NCI-H82 treated with DMSO at 0.1 percent for 48 hours (cell line): ENCODE data around the gene VPS51.

Experiments used
- DNase-seq: peaks from one replicate; lab custom pipeline; 2025; ENCODE audit not compliant: unreplicated experiment; lab: John Stamatoyannopoulos, UW

The VPS51 gene

GRCh38 chr11:65104628-65105027 lies 8.6 kb downstream of the VPS51 start:
- DNase-seq: no peak

GRCh38 chr11:65107078-65107477 lies 11.1 kb downstream of the VPS51 start:
- no peak for DNase-seq

DNA sequence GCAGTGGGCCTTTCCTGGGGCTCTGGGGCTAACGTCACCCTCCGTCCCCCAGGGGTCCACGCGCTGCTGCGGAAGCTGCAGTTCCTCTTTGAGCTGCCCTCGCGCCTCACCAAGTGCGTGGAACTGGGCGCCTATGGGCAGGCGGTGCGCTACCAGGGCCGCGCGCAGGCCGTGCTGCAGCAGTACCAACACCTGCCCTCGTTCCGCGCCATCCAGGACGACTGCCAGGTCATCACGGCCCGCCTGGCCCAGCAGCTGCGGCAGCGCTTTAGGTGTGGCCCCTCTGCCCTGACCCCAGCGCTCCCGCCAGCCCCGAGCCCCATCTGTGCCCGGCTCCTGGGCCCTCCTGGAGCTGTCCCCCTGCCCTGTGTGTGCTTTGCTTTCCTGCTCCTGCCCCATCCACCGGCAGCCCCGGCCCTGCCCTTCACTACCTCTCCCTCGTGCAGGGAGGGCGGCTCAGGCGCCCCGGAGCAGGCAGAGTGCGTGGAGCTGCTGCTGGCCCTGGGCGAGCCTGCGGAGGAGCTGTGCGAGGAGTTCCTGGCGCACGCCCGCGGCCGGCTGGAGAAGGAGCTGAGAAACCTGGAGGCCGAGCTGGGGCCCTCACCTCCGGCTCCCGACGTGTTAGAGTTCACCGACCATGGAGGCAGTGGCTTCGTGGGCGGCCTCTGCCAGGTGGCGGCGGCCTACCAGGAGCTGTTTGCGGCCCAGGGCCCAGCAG lies 11.9 kb downstream of the VPS51 start:
- no peak for DNase-seq

DNA sequence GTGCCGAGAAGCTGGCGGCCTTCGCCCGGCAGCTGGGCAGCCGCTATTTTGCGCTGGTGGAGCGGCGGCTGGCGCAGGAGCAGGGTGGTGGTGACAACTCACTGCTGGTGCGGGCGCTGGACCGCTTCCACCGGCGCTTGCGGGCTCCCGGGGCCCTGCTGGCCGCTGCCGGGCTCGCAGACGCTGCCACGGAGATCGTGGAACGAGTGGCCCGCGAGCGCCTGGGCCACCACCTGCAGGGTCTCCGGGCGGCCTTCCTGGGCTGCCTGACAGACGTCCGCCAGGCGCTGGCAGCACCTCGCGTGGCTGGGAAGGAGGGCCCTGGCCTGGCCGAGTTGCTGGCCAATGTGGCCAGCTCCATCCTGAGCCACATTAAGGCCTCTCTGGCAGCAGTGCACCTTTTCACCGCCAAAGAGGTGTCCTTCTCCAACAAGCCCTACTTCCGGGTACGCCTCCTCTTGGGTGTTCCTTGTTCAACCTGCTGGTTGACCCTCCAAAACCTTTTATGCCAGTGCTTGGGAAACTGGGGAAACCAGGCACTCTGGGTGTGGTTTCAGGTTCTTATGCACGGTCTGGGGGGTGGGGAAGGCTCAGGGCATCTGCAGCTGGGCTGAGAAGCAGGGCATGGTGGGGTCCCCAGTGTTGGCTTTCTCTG lies 12.6 kb downstream of the VPS51 start:
- no peak for DNase-seq

- no peak for DNase-seq
Measured at GRCh38 chr11:65109231-65110198, 13.5 kb downstream of the VPS51 start.

GRCh38 chr11:65110354-65110861 lies 14.4 kb downstream of the VPS51 start:
- DNase-seq: peak; percentile 46

GRCh38 chr11:65111159-65111743 lies 15.2 kb downstream of the VPS51 start:
- no peak for DNase-seq

DNA sequence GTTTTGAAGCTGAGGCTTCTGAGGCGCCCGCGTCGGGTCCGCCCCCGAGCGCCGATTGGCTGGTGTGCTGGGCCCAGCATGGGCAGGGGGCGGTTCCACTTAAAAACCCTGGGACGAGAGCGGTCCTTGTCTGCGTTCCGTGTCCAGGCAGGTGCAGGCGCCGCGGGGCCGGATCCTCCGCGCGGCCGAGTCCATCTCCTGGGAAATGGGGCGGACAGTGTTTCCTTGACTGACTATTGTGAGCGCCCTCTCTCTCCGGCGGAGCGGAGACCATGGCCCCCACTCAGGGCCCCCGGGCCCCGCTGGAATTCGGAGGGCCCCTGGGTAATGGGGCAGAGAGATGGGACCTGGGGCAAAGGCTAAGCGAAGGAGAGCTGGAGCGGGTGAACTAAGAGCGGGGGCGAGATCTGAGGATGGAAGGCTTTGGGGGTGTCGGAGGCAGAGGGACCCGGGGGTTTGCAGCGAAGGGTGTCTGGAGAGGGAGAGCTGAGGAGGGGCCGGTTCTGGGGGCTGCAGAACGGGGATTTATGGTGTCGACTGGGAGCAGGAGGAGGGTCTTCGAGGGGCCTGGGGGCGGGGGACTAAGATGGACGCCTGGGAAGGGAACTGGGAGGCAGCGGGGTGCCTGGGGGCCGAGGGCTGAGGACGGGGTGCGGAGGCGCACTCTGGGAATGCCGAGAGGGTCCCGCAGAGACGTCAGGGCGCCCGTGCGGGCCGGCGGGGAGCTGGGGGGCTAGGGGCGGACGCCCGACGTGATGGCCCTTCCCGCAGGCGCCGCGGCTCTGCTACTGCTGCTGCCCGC lies 15.9 kb downstream of the VPS51 start, which contains the start of gene TM7SF2:
TM7SF2 (plus strand) TSS at position 129 of the 802 bp plus-strand sequence; CDS start at position 273, 144 bp downstream.
- peak; percentile 72 for DNase-seq

- DNase-seq: peak; percentile 23
Measured at GRCh38 chr11:65112546-65113360, 16.7 kb downstream of the VPS51 start.

- no peak for DNase-seq
Measured at GRCh38 chr11:65113361-65113756, 17.3 kb downstream of the VPS51 start.

DNA sequence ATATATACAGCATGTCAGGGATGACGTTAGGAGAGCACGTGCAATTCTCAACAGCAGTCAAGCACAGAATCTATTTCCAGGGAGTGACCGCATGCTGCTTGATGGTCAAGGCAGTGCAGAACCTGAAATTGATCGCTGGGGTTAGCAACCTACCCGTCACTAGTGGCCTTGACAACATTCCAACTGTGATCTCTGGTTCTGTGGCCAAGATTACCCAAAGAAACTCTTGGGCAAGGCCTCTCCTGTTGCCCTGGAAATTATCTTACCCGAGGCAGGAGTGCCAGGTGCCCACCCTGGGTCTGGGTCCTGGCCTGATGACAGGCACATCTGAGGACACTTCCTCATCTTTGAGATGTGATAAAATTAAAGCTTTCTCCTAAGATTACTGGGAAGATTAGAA lies 17.8 kb downstream of the VPS51 start:
- DNase-seq: no peak

- DNase-seq: no peak
Measured at GRCh38 chr11:65114538-65115171, 18.6 kb downstream of the VPS51 start.

DNA sequence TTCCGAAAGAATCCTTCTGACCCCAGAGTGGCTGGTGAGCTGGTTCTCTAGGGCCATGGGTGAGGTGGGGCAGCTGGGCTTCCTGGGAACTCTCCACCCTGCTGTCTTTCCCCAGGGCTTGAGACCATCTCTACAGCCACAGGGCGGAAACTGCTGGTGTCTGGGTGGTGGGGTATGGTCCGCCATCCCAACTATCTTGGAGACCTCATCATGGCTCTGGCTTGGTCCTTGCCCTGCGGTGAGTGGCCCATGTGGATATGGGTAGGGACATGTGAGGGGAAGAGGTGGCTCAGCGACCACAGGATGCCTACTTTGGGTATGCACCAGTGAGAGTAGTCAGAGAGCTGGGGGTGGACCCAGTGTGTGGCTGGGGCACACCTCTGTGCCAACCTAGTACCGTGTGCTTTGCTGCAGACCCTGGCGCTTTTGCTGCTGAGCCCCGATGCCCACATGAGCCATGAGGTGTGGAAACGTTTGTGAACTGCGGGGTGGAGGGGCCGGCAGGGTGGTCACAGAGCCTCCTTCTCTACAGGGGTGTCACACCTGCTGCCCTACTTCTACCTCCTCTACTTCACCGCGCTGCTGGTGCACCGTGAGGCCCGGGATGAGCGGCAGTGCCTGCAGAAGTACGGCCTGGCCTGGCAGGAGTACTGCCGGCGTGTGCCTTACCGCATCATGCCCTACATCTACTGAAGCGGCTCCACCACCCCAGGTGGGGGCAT lies 19.5 kb downstream of the VPS51 start:
- DNase-seq: no peak

- no peak for DNase-seq
Measured at GRCh38 chr11:65116370-65117205, 20.6 kb downstream of the VPS51 start.

- DNase-seq: peak; percentile 79
Measured at GRCh38 chr11:65117206-65118096, 21.4 kb downstream of the VPS51 start, which contains the start of gene ZNHIT2. ZNHIT2 (minus strand) TSS chr11:65117701; CDS start chr11:65117653, 48 bp downstream.
